GM18861 (cell line): ENCODE data around the gene SLC41A3.
"Not testable (repeated sequence)": the region's sequence is repeated elsewhere in the genome, so short reads cannot be mapped to it uniquely, and the experiment has no call there.

Source experiments
- ATAC-seq: cut with Tn5 transposase; IDR thresholded peaks from one replicate; pipeline ENCODE4 v1.9.1; 2021; ENCODE audit not compliant: unreplicated experiment

SLC41A3 gene

DNA sequence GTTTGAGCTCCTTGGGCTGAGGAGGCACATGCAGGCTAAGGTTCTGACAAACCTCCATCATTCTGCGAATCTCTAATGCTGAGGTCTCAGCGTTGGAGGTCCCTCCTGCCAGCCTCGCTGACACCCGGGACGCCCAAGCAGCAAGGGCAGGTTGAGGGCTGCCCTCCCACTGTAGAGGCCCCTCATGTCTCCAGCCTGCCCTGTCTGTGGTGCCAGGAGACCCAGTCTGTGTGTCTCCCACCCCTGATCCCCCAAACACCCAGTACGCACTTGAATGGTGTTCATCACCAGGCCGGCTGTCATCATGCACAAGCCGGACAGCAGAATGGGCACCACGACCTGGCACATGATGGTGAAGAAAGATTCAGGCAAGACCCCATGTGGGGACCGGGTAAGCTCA lies 27.8 kb downstream of the SLC41A3 start:
- ATAC-seq: no peak

DNA sequence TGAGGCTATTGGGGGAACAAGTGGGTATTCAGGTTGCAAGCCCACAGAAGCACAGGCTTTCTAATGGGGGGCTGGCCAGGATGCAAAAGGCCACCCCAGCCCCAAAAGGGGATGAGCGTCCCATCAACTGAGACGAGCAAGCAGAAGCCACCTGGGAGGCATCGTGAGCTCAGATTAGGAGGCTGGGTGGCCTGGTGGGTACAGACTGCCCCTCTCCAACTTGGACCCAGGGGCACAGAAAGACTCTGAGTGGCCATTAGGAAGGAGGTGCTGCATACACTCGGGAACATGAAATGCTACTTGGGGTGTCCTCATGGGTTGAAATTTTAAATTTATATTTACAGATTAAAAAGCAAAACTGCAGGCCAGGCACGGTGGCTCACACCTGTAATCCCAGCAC lies 29.1 kb downstream of the SLC41A3 start:
- no peak for ATAC-seq

DNA sequence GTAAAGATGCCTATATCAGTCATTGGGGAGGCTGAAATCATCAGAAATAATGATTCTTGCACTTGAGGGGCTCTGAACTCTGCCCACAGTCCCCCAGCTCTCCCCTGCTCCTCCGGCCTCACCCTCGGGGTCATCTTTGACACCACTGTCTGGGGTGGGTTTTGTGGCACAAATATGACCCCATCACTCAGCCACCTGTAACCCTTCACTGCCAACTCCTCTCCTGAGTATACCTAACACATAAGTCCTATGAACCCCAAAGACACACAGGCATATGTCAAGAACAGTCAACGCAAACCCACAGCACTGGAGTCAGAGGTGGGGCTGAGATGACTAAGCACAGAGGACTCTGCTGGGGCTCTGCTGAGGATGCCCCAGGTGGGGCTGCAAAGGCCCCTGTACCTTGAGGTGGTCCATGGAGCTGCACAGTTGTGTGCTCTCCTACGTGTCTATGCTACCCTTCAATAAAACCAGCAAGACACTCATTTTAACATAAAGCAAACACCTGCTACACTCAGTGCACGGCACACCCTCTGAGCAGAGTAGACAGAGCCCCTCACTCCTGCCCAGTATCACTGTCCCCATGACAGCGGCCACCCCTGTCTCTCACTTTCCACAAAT lies 29.9 kb downstream of the SLC41A3 start:
- ATAC-seq: no peak

DNA sequence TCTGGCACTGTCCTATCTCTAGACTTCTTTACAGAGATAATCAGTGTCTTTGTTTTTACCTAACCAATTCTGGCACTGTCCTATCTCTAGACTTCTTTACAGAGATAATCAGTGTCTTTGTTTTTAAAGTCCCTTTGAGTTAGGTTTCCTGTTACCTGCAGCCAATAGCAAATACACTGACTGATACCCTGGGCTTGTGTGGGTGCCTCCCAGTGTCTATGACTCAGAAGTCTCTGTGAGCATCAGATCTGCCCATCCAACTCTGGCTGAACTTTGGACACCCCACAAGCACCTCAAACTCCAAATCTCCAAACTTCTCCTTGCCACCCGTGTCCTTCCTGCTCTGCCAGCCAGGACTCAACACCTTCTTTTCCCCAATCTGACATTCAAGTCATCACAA lies 30.4 kb downstream of the SLC41A3 start:
- no peak for ATAC-seq

DNA sequence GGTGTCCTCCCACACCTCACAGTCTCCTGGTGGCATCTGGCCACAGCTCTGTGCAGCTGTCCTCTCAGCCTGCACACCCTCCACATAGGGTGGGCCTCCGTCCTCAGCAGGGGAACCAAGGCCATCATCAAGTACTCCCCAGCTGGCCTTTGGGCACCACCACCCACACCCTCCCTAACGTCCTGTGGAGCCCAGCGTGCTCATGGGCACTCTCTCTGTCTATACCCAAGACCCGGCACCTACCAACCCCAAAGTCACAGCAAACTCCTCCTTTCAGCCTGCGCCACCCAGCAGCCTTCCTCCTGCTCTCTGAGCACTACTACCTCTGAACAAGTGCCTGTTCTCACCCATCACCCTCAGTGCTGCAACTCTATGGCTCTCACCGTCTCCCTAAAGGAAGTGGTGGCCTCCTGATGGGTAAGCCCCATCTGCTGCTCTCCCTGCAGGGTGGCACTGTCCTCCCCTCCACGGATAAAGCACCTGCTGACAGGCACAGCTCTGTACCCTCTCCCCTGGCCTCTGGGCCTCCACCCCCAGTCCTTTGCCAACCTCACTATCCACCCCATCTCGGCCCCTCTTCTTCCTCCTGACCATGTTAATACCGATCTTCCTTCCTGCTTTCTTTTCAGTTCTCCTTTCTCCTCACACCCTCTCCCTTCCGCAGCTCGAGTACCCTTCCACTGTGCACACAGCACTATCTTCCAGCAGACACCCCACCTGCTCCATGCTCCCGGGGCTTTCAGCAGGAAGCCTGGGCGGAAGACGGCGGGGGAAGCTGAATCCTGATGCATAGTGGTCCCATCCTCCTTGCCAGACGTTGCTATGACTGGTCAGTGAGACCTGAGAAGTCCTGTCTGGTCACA lies 31.5 kb downstream of the SLC41A3 start:
- no peak for ATAC-seq

DNA sequence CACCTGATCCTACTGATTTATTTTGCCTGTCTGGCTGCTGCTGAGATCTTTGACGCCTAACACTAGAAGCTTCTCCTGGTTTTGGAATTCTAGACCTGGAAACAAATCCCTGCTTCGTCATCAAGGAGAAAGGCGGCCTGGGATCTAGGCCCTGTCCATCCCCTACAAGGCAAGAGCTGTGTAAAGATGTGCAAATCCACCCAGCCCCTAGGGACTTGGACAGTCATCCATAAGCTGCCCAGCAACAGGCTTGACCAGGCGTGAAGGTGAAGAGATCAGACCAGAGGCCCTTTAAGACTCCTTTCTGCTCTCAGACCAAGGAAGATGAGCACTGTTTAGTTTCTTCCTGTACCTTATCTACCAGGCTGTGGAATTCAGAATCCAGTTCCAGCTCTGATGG lies 32.2 kb downstream of the SLC41A3 start:
- ATAC-seq: no peak

DNA sequence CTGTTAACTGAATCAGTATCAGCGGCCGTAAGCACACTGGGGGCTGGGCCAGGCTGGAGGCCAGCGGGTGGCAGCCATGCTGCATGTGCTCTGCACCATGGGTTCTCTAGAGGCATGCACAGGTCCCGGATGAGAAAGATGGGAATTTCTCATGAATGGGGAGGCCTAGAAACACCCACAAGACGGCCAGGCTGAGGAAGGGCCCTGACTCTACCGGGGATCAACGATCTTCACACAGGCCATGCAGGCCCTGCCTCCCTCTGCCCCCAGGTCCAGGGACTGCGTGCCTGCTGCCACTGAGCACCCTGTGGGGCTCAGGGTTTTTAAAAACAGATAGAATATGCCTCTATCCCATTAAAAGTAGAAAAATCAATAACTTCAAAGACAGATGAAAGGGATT lies 32.7 kb downstream of the SLC41A3 start:
- no peak for ATAC-seq

DNA sequence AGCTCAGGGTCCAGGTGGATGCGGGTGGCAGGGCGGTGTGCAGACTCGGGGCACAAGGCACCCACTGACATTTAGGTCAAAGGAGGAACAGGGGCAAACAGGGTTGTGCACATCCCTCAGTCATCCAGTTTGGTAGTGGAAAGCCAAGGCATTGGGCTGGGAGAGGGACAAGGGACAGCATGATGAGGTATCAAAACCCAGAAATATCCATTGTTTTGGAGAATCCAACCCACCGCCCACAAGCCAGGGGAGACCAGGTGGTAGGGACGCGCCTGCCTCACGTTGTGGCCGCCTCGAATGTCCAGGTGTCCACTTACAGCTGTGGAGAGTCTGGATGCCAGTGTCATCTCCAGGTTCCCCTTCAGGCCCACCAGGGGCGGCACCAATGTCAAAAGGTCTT lies 33.3 kb downstream of the SLC41A3 start:
- no peak for ATAC-seq

DNA sequence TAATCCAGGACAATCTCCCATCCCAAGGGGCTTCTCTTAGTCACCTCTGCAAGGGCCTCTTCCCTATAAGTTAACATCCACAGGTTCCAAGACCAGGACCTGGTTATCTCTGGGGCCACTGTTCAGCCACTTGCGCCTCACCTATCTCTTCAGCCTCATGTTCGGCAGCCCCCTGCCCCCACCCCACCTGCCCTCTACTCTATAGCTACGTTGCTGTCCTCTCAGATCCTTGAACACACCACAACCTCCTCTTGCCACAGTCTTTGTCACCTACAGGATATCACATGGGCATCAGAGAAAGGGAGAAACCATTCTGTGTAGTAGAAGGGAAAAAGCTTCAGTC lies 33.9 kb downstream of the SLC41A3 start:
- ATAC-seq: no peak

DNA sequence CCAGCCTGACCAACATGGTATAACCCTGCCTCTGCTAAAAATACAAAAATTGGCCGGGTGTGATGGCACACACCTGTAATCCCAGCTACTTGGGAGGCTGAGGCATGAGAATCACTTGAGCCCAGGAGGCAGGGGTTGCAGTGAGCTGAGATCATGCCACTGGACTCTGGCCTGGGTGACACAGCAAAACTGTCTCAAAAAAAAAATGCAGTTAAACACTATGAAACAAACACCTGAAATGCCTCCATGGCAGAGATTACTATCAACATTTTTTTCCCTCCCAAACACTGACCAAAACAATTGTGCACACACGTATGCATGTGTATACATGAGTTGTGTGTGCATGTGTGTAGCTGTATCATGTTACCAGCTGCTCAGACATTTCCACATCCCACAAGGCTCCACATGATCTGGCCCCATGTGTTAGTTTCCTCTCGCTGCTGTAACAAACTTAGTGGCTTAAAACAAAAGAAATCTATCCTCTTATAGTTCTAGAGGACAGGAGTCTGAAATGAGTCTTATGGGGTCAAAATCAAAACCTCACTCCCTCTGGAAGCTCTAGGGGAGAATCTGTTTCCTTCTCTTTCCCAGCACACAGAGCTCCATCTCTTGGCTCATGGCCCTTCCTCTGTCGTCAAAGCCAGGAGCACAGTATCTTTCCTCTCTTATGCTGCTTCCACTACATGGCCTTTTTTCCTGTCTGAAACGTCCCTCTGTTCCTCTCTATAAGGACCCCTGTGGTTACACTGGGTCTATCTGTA lies 34.5 kb downstream of the SLC41A3 start:
- no peak for ATAC-seq

DNA sequence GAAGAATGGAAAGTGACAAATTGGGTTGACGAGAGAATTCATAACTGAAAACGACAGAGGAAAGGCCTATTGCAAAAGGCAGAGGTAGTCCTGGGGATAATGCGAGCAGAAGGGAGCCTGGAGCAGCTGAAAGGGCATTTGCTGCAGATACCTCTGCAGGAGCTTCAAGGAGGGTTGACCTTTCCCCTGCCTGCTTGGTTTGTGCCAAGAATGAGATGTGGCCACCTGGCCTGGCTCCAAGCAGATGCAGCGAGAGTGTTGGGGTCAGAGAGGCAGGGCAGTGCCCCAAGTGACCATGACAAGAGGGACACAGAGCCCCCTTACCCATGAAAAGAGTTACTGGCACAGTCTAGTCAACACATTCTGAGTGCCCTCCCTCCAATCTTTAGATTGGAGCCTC lies 43.5 kb downstream of the SLC41A3 start:
- no peak for ATAC-seq

DNA sequence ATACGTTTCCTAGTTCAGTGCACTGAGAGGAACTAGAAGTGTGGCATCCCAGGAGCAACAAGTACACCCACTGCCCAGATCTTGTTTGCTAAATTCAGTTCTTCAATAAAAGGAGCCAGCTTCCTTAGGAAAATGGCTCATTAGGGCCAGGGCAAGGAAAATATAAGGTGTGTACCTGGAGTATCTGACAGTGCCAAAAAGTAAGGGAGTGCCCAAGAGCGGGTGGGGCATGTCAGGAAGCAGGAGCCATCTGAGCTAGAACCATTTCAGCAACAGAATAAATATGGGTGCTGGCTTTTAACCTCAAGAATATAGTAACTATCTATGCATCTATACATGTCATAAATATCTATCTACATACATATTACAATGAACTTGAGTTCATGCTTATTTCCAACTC lies 44.1 kb downstream of the SLC41A3 start:
- ATAC-seq: no peak

DNA sequence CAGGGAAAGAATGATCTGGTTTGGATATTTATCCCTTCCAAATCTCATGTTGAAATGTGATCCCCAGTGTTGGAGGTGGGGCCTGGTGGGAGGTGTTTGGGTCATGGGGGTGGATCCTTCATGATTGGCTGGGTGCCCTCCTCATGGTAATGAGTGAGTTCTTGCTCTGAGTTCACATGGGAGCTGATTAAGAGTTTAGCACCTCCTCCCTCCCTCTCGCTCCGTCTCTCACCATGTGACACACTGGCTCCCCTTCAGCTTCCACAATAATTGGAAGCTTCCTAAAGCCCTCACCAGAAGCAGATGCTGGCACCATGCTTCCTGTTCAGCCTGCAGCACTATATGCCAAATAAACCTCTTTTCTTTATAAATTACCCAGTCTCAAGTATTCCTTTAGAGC lies 45.1 kb downstream of the SLC41A3 start:
- not testable (repeated sequence) for ATAC-seq

DNA sequence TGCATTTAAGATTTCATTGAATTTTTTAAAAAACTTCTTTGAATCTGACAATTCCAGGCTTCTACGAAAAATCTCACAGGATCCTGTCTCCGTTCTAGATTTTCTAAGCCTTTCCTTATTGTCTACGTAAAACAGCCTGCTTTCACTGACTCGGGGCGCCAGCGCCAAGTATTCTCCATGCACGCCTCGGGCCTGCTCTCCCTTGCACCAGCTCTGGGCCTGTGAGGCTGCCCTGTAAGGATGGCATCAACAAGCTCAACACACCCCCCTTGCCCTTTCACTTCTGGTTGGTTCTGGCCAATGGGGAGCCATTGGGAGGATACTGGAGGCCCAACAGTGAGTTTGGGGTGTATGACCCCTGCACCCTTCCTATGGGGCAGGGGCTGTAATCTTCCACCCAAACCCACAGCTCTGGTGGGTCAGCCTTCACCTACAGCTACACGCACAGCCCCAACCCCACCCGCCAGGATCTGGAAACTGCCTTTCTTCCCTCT lies 47.8 kb downstream of the SLC41A3 start:
- no peak for ATAC-seq

DNA sequence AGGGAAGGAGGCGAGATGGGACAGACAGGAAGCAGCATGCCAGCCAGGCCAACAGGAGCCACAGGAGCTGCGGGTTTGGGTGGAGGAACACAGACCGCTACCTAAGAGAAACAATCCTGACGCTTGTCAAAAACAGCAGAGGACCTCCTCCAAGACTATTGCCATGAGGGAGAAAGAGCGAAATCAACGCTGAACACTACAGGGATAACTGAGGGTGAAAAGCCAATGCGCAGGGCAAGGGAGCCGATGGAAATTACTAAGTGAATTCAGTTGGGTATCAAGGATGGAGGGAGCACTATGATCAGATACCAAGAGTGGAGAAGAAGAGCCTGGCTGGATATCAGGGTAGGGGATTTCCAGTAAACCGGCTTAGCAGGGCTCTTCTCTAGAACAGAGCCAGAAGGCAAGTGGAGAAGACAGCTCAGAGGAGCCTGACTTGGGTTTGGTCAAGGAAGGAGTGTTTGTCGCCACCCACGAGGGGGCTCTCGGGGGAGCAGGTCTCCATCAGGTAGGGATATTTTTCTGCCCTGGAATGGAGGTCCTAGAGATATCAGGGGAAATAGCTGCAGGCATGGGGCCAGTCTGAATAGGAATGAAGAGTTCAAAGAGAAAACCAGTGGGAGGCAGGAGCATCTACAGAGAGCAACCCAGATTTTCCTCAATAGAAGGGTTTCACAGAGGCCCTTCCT lies 48.4 kb downstream of the SLC41A3 start:
- ATAC-seq: no peak

DNA sequence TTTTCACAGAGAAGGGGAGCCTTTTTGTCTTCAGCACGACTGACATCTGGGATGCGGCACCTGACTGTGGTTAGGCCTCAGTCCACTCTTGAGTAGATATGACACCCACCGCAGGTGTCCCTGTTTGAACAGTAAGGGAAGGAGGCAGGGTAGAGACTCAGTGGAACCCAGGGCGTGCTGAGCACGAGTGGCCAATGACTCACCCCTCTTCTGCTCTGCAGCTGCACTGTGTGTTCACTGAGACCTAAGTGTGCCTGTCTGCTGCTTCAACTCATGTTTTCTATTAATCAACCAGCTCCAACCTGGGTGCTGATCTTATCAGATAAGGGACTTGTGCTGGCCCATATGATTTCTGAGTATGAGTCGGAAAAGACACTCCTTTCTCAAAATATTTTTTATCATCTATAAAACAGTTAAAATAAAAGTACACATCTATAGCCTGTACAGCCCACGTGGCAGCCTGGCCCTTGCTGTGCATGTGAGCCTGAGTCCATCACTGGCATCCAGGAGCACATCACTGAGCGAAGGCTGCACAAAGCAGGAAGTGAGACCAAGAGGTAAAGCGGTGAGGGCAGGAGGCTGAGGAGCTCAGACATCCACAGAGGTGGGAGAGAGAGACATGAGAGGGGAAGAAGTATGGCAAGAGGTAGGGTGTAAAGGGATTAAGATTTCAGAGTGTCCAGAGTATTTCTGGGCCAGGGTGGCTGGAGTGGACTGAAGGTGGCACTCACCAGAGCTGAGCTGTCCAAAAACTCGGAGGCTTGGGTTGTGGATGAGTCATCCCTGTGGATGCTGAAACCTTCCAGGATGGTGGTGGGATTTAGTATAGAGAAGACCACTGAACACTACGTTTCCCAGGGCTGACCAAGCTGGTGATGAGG lies 49.2 kb downstream of the SLC41A3 start:
- no peak for ATAC-seq

DNA sequence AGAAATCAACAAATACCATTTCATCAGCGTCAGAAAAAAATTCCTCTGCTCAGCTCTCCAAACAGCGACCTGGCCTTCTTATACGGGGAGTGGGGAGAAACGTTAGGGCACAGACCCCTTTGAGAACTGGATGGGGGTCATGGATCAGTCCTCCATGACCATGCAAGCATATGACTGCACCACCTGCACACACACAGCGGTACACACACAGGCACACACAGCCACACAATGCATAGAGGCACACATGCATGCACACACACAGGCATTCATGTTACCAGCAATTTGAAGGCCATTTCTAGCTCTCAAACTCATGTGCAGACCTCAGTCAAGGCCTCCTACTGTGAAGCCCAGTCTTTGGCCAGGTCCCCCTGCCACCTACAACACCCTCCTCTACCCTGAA lies 50.2 kb downstream of the SLC41A3 start:
- no peak for ATAC-seq

DNA sequence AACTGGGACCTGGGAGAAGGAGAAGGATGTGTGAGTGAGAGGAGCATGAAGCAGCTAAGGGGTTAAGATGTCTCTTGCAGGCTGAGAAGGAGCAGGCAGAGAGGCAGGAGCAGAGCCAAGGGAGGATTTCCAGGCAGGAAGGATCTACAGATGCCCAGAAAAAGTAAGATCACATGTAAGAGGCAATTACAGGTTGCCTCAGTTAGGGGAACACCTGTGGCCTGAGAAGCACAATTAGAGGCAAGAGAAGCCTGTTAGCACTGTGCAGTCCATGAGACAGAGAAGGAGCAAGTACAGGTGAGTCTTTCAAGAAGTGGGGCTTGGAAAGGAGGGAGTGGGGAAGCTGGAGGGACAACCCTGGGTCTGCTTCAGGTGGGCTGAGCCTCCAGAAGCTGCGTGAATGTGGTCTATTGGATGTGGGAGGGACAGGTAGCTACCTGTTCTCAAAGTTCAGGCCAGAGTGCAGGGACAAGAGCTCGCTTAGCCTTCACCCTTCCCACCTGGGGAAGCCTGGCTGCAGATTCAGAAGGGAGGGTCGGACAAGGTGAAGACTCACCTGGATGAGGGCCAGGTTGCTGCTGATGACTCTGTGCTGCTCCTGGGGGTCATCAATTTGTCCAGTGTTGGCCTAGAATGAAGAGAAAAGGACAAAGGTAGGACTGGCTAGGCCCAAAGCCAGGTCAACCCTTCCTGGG lies 50.7 kb downstream of the SLC41A3 start:
- no peak for ATAC-seq

DNA sequence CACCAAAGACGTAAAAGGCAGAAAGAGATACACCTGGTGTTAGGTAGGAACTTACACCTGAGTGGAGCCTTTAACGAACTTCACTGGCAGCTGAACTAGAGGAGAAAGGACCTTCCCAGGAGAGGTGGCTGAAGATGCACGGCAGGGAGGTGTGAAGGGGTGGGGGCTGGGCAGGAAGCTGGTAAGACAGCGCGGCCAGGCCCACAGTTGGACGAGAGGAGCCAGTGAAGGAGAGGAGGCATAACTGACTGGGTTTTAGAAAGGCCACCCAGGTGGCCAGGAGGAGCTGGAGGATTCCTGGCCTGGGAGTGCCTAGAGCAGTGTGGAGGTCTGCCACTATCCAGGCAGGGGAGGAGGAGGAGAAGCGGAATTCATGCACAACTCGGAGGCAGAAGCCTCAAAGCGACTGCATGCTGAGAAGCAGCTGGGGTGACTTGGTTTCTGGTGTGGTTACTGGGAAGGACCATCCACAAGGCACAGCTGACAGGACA lies 51.9 kb downstream of the SLC41A3 start:
- ATAC-seq: no peak

DNA sequence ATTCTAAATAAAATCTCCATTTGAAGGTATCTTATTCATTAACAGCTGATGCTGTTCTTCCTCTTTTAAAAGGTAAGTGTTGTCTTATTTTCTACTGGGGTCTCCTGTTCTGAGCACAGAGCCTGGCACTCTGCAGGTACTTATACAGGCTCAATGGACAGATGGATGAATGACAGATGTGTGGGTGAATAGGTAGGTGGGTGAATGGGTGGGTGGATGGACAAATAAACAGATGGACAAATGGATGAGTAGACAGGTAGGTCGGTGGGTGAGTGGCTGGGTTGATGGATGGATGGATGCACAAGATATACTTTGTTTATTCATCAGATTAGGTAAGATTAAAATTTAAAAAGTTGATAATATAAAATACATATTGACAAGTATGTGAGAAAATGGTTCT lies 53.5 kb downstream of the SLC41A3 start:
- no peak for ATAC-seq
